HCT116 (cell line): ENCODE results near the gene ADAMTS1. TPM values are rescaled to one million over a fixed set of nuclear protein-coding genes. Genes with fewer than 3 reads are reported as not detected.

Experiments used
- ATAC-seq: fragments of 200-7000 bp; cut with Tn5 transposase; 2 replicates; pipeline ENCODE4 v1.9.1; 2020; ENCODE audit warnings: mild to moderate bottlenecking, moderate library complexity
- BruUV-seq: library from RNA; stranded (reverse); fragments of 400-500 nt; replicated peaks from 2 replicates; lab custom pipeline; 2021; lab: Mats Ljungman, UMichigan
- CTCF ChIA-PET: fragments of 300-600 bp; sonication (Branson Sonifier 250); formaldehyde crosslinking; loops from one replicate; lab custom pipeline; 2021; ENCODE audit warnings: antibody characterized with exemption; lab: Charles Lee
- POLR2A ChIA-PET: fragments of 300-600, 350-600 bp; sonication (Branson Sonifier 250); formaldehyde crosslinking; loops from one replicate; lab custom pipeline; 2021; ENCODE audit warnings: antibody characterized with exemption; lab: Charles Lee
- RAD21 ChIA-PET, 2 experiments: fragments of 300-600 bp; sonication (Branson Sonifier 250); formaldehyde crosslinking; loops; one replicate each; lab custom pipeline; 2023; ENCODE audit warnings: low total read pairs in 2 of 2; ENCODE audit not compliant: uncharacterized antibody in 2 of 2, unreplicated experiment in 2 of 2, low non-redundant PET in 1 of 2; lab: Charles Lee
- DNase-seq: peaks from one replicate; pipeline ENCODE4 v3.0.0-alpha.2; 2010; ENCODE audit warnings: low read depth, low spot score
- H2AFZ ChIP-seq: fragments of 200-600 bp; shearing (Covaris generic), sonication (generic); 2 replicates; pipeline ENCODE4 v1.6.1; 2017; ENCODE audit warnings: low read depth, mixed run types, mixed read lengths, antibody characterized with exemption, low read length; ENCODE audit not compliant: poor library complexity, severe bottlenecking
- H3K27ac ChIP-seq: 2 replicates; pipeline ENCODE4 v1.5.1; 2012; ENCODE audit warnings: low read depth, low read length
- H3K27me3 ChIP-seq: fragments of 200-600 bp; sonication (generic); 2 replicates; pipeline ENCODE4 v1.6.1; 2016; ENCODE audit warnings: mixed run types, low read length, mixed read lengths; ENCODE audit not compliant: insufficient read depth
- H3K36me3 ChIP-seq, 2 experiments: fragments of 200-500 bp in 1 of 2; fragments of 200-600 bp in 1 of 2; sonication (Bioruptor generic) in 1 of 2; sonication (generic) in 1 of 2; 2 replicates each; pipeline versions ENCODE4 v1.5.1 to v1.6.1; 2014 to 2016; ENCODE audit warnings: low read length in 2 of 2, inconsistent platforms in 1 of 2, mixed read lengths in 1 of 2, mixed run types in 1 of 2; ENCODE audit not compliant: insufficient read depth in 2 of 2, control insufficient read depth in 1 of 2
- H3K4me1 ChIP-seq, 2 experiments: fragments of 200-600 bp in 1 of 2; sonication (generic) in 1 of 2; 2 replicates each; pipeline versions ENCODE4 v1.5.1 to v1.6.1; 2012 to 2017; ENCODE audit warnings: low read length in 2 of 2, inconsistent platforms in 1 of 2, mild to moderate bottlenecking in 1 of 2, mixed read lengths in 1 of 2, mixed run types in 1 of 2, moderate library complexity in 1 of 2; ENCODE audit not compliant: insufficient read depth in 2 of 2, control insufficient read depth in 1 of 2
- H3K4me2 ChIP-seq: fragments of 200-600 bp; sonication (generic); 2 replicates; pipeline ENCODE4 v1.6.1; 2017; ENCODE audit warnings: mixed run types, low read length, mixed read lengths
- H3K4me3 ChIP-seq, 2 experiments: fragments of 200-600 bp in 1 of 2; sonication (generic) in 1 of 2; replicated peaks in 1 of 2; 2 replicates each; pipeline ENCODE4 v1.5.1; 2011 to 2016; ENCODE audit warnings: low read length in 2 of 2, control low read depth in 1 of 2, low read depth in 1 of 2, mild to moderate bottlenecking in 1 of 2, mixed read lengths in 1 of 2, mixed run types in 1 of 2
- H3K79me2 ChIP-seq: fragments of 200-600 bp; sonication (generic); 2 replicates; pipeline ENCODE4 v1.6.1; 2017; ENCODE audit warnings: mild to moderate bottlenecking, mixed run types, low read length, moderate library complexity, mixed read lengths; ENCODE audit not compliant: insufficient read depth
- H3K9ac ChIP-seq: fragments of 200-600 bp; sonication (generic); 2 replicates; pipeline ENCODE4 v1.6.1; 2016; ENCODE audit warnings: low read length, mixed read lengths
- H3K9me2 ChIP-seq: fragments of 200-600 bp; sonication (generic), shearing (Covaris generic); 2 replicates; pipeline ENCODE4 v1.6.1; 2017; ENCODE audit warnings: mixed run types, mild to moderate bottlenecking, moderate library complexity; ENCODE audit not compliant: insufficient read depth
- H3K9me3 ChIP-seq, 2 experiments: fragments of 200-500 bp in 1 of 2; fragments of 200-600 bp in 1 of 2; sonication (Bioruptor generic) in 1 of 2; sonication (generic) in 1 of 2; 2 replicates each; pipeline ENCODE4 v1.6.1; 2014 to 2017; ENCODE audit warnings: low read length in 2 of 2, mixed read lengths in 2 of 2, inconsistent platforms in 1 of 2, low read depth in 1 of 2, mild to moderate bottlenecking in 1 of 2, mixed run types in 1 of 2, moderate library complexity in 1 of 2; ENCODE audit not compliant: control insufficient read depth in 1 of 2, insufficient read depth in 1 of 2
- H4K20me1 ChIP-seq: fragments of 200-600 bp; sonication (generic), shearing (Covaris generic); 2 replicates; pipeline ENCODE4 v1.6.1; 2017; ENCODE audit warnings: mixed run types, mild to moderate bottlenecking, moderate library complexity; ENCODE audit not compliant: insufficient read depth
- ATF3 ChIP-seq: IDR thresholded peaks from 2 replicates; pipeline ENCODE4 v1.6.1; 2012
- CBX3 ChIP-seq: IDR thresholded peaks from 2 replicates; pipeline ENCODE4 v1.6.1; 2012; ENCODE audit warnings: low read depth
- CEBPB ChIP-seq: IDR thresholded peaks from 2 replicates; pipeline ENCODE4 v1.6.1; 2012; ENCODE audit warnings: low read depth
- EGR1 ChIP-seq: IDR thresholded peaks from 2 replicates; pipeline ENCODE4 v1.6.1; 2012; ENCODE audit warnings: low read depth
- ELF1 ChIP-seq: IDR thresholded peaks from 2 replicates; pipeline ENCODE4 v1.6.1; 2012; ENCODE audit warnings: low read depth, borderline replicate concordance
- FOSL1 ChIP-seq: IDR thresholded peaks from 2 replicates; pipeline ENCODE4 v1.6.1; 2012; ENCODE audit warnings: low read depth
- JUND ChIP-seq: IDR thresholded peaks from 2 replicates; pipeline ENCODE4 v1.6.1; 2012
- POLR2A ChIP-seq: IDR thresholded peaks from 2 replicates; pipeline ENCODE4 v1.7.0; 2011; ENCODE audit warnings: borderline replicate concordance; ENCODE audit not compliant: insufficient read depth, insufficient read length; ENCODE audit errors: extremely low read depth
- POLR2AphosphoS5 ChIP-seq: IDR thresholded peaks from 2 replicates; pipeline ENCODE4 v1.6.1; 2011; ENCODE audit warnings: mild to moderate bottlenecking, low read depth, low read length, moderate library complexity
- RAD21 ChIP-seq: IDR thresholded peaks from 2 replicates; pipeline ENCODE4 v1.6.1; 2012; ENCODE audit warnings: low read depth, mild to moderate bottlenecking
- SIN3A ChIP-seq: IDR thresholded peaks from 2 replicates; pipeline ENCODE4 v1.6.1; 2012; ENCODE audit warnings: low read depth
- SP1 ChIP-seq: IDR thresholded peaks from 2 replicates; pipeline ENCODE4 v1.6.1; 2012; ENCODE audit warnings: low read depth
- SRF ChIP-seq: IDR thresholded peaks from 2 replicates; pipeline ENCODE4 v1.6.1; 2012; ENCODE audit warnings: low read depth
- TCF7L2 ChIP-seq: IDR thresholded peaks from 2 replicates; pipeline ENCODE4 v1.7.0; 2011; ENCODE audit warnings: borderline replicate concordance, inconsistent platforms; ENCODE audit not compliant: insufficient read depth, insufficient read length; ENCODE audit errors: extremely low read depth
- YY1 ChIP-seq: IDR thresholded peaks from 2 replicates; pipeline ENCODE4 v1.6.1; 2011; ENCODE audit warnings: low read length, low read depth, moderate library complexity, mild to moderate bottlenecking; ENCODE audit not compliant: insufficient replicate concordance; ENCODE audit errors: extremely low read depth
- ZFX ChIP-seq: fragments of 450-650 bp; IDR thresholded peaks from 2 replicates; pipeline ENCODE4 v1.6.1; 2017
- intact Hi-C: fragments of 100-400 bp; cut with micrococcal nuclease; formaldehyde crosslinking; loops from 2 replicates; pipeline ENCODE4 v1.10.0; 2022
- total RNA-seq: library from RNA; stranded (reverse); gene quantifications from one replicate; pipeline ENCODE4 v1.2.1, GENCODE V29; 2021; ENCODE audit not compliant: unreplicated experiment
- TF ChIP-seq, protein P1 (sequence below): IDR thresholded peaks from 2 replicates; pipeline ENCODE4 v1.6.1; 2012; ENCODE audit warnings: low read depth
- TF ChIP-seq, protein P2 (sequence below), 3 experiments: fragments of 200-600 bp in 1 of 3; sonication (generic) in 1 of 3; IDR thresholded peaks in 2 of 3; conservative IDR thresholded peaks in 1 of 3; 2 replicates each; pipeline ENCODE4 v1.5.1; 2012 to 2017; ENCODE audit warnings: low read depth in 2 of 3, low read length in 2 of 3, antibody characterized with exemption in 1 of 3, borderline replicate concordance in 1 of 3, control low read depth in 1 of 3, mild to moderate bottlenecking in 1 of 3, mixed read lengths in 1 of 3, mixed run types in 1 of 3, moderate library complexity in 1 of 3; ENCODE audit not compliant: insufficient read depth in 1 of 3
- TF ChIP-seq, protein P3 (sequence below): IDR thresholded peaks from 2 replicates; pipeline ENCODE4 v1.6.1; 2011; ENCODE audit warnings: mild to moderate bottlenecking, low read length, moderate library complexity; ENCODE audit not compliant: insufficient replicate concordance; ENCODE audit errors: extremely low read depth

Gene ADAMTS1
- total RNA-seq, 1 experiment from 2014 or later = 0.98 TPM

- TF ChIP-seq SIN3A (no peak), SP1 (no peak), ELF1 (no peak), YY1 (no peak), POLR2AphosphoS5 (no peak), ZFX (no peak), CEBPB (no peak)
Measured at GRCh38 chr21:26800455-26800854, 44.8 kb downstream of the ADAMTS1 start (continued).

- ChIA-PET CTCF (no interaction called here), POLR2A (no interaction called here), RAD21 (no interaction called here)
- Histone ChIP-seq H3K9ac (no peak overlapping the region), H3K36me3 (no peaks in the 10 kb centered on the region), H2AFZ (no peak overlapping the region), H3K4me2 (no peak overlapping the region), H3K9me3 (peaks cover 8 to 22% of the 10 kb centered on the region in 2 experiments; a peak in 2 of 4 replicates), H4K20me1 (no peaks in the 10 kb centered on the region), H3K27me3 (no peaks in the 10 kb centered on the region), H3K27ac (no peak overlapping the region), H3K9me2 (no peaks in the 10 kb centered on the region), H3K4me1 (no peaks in the 10 kb centered on the region), H3K79me2 (no peaks in the 10 kb centered on the region), H3K4me3 (no peak overlapping the region)
- no peak for ATAC-seq
- no TSS peak for BruUV-seq
- intact Hi-C loops = no loop called here
- no peak for DNase-seq
- no peak for TF ChIP-seq CEBPB
- TF ChIP-seq EGR1 = no peak
- TF ChIP-seq, protein P1, sequence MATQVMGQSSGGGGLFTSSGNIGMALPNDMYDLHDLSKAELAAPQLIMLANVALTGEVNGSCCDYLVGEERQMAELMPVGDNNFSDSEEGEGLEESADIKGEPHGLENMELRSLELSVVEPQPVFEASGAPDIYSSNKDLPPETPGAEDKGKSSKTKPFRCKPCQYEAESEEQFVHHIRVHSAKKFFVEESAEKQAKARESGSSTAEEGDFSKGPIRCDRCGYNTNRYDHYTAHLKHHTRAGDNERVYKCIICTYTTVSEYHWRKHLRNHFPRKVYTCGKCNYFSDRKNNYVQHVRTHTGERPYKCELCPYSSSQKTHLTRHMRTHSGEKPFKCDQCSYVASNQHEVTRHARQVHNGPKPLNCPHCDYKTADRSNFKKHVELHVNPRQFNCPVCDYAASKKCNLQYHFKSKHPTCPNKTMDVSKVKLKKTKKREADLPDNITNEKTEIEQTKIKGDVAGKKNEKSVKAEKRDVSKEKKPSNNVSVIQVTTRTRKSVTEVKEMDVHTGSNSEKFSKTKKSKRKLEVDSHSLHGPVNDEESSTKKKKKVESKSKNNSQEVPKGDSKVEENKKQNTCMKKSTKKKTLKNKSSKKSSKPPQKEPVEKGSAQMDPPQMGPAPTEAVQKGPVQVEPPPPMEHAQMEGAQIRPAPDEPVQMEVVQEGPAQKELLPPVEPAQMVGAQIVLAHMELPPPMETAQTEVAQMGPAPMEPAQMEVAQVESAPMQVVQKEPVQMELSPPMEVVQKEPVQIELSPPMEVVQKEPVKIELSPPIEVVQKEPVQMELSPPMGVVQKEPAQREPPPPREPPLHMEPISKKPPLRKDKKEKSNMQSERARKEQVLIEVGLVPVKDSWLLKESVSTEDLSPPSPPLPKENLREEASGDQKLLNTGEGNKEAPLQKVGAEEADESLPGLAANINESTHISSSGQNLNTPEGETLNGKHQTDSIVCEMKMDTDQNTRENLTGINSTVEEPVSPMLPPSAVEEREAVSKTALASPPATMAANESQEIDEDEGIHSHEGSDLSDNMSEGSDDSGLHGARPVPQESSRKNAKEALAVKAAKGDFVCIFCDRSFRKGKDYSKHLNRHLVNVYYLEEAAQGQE = no peak
- no peak for TF ChIP-seq JUND
- TF ChIP-seq CBX3 = no peak
- no peak for TF ChIP-seq ELF1
- TF ChIP-seq ATF3 = no peak
- TF ChIP-seq POLR2A = no peak
- no peak for TF ChIP-seq FOSL1
- TF ChIP-seq, protein P2, sequence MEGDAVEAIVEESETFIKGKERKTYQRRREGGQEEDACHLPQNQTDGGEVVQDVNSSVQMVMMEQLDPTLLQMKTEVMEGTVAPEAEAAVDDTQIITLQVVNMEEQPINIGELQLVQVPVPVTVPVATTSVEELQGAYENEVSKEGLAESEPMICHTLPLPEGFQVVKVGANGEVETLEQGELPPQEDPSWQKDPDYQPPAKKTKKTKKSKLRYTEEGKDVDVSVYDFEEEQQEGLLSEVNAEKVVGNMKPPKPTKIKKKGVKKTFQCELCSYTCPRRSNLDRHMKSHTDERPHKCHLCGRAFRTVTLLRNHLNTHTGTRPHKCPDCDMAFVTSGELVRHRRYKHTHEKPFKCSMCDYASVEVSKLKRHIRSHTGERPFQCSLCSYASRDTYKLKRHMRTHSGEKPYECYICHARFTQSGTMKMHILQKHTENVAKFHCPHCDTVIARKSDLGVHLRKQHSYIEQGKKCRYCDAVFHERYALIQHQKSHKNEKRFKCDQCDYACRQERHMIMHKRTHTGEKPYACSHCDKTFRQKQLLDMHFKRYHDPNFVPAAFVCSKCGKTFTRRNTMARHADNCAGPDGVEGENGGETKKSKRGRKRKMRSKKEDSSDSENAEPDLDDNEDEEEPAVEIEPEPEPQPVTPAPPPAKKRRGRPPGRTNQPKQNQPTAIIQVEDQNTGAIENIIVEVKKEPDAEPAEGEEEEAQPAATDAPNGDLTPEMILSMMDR (IDR thresholded peaks at IDR 0.05 in 2 of 3, conservative IDR thresholded peaks at IDR 0.05 in 1 of 3; ENCODE audit: borderline replicate concordance in 1 of 3, insufficient read depth in 1 of 3, low read depth in 2 of 3, low read length in 2 of 3) = no peak
- no peak for TF ChIP-seq POLR2AphosphoS5
- TF ChIP-seq TCF7L2 = no peak
- no peak for TF ChIP-seq SP1
- TF ChIP-seq, protein P3, sequence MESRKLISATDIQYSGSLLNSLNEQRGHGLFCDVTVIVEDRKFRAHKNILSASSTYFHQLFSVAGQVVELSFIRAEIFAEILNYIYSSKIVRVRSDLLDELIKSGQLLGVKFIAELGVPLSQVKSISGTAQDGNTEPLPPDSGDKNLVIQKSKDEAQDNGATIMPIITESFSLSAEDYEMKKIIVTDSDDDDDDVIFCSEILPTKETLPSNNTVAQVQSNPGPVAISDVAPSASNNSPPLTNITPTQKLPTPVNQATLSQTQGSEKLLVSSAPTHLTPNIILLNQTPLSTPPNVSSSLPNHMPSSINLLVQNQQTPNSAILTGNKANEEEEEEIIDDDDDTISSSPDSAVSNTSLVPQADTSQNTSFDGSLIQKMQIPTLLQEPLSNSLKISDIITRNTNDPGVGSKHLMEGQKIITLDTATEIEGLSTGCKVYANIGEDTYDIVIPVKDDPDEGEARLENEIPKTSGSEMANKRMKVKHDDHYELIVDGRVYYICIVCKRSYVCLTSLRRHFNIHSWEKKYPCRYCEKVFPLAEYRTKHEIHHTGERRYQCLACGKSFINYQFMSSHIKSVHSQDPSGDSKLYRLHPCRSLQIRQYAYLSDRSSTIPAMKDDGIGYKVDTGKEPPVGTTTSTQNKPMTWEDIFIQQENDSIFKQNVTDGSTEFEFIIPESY = no peak
- no peak for TF ChIP-seq SRF
- no peak for TF ChIP-seq ZFX
- TF ChIP-seq SIN3A = no peak
- no peak for TF ChIP-seq RAD21
- no peak for TF ChIP-seq YY1
Measured at GRCh38 chr21:26800001-26800400, 45.2 kb downstream of the ADAMTS1 start.
